GM13977 (cell line): ENCODE data around the gene LMF1.

Experiments
- DNase-seq: peaks from one replicate; pipeline ENCODE4 v3.0.0; 2012; ENCODE audit warnings: low spot score
- CTCF ChIP-seq: IDR thresholded peaks from 2 replicates; pipeline ENCODE4 v1.5.1; 2012; ENCODE audit warnings: mild to moderate bottlenecking, control low read depth; ENCODE audit not compliant: insufficient read depth; ENCODE audit errors: extremely low read depth, missing control alignments
- in situ Hi-C: fragments of 300-500 bp; cut with MboI; formaldehyde crosslinking; loops from one replicate; pipeline ENCODE4 v1.12.0; 2022; ENCODE audit warnings: low sequenced_read_pairs, low pct_unique_long_range_greater_than_20kb, mixed read lengths, inconsistent platforms; ENCODE audit not compliant: unreplicated experiment

LMF1 gene

GRCh38 chr16:843771-844170 lies 127.0 kb downstream of the LMF1 start:
- no peak for TF ChIP-seq CTCF
- in situ Hi-C loops: no loop called here
- no peak for DNase-seq

- in situ Hi-C loops: no loop called here
- no peak for TF ChIP-seq CTCF
- no peak for DNase-seq
Observed at GRCh38 chr16:842711-843560, 127.8 kb downstream of the LMF1 start.

GRCh38 chr16:842061-842476 lies 128.7 kb downstream of the LMF1 start:
- in situ Hi-C loops: no loop called here
- no peak for DNase-seq
- TF ChIP-seq CTCF: no peak

GRCh38 chr16:841455-842060 lies 129.2 kb downstream of the LMF1 start:
- in situ Hi-C loops: no loop called here

GRCh38 chr16:840561-841454 lies 130.0 kb downstream of the LMF1 start:
- in situ Hi-C loops: no loop called here
- DNase-seq: no peak
- no peak for TF ChIP-seq CTCF

More at GRCh38 chr16:841455-842060, 129.2 kb downstream of the LMF1 start:
- TF ChIP-seq CTCF: no peak
- no peak for DNase-seq

GRCh38 chr16:839643-840408 lies 131.0 kb downstream of the LMF1 start:
- DNase-seq: no peak
- in situ Hi-C loops: no loop called here
- TF ChIP-seq CTCF: no peak
